NB4 (cell line): ENCODE results near the gene GFM2.

Experiments
- DNase-seq: peaks from one replicate; pipeline ENCODE4 v3.0.0; 2010; ENCODE audit warnings: low read depth
- H3K4me3 ChIP-seq: one replicate; pipeline ENCODE4 v1.5.1; 2011; ENCODE audit warnings: mild to moderate bottlenecking, low read depth, low read length, moderate library complexity
- CTCF ChIP-seq: IDR thresholded peaks from one replicate; pipeline ENCODE4 v1.5.1; 2012; ENCODE audit warnings: low read depth, low read length
- MAX ChIP-seq: IDR thresholded peaks from 2 replicates; pipeline ENCODE4 v1.6.1; 2011; ENCODE audit warnings: low read depth, low read length
- MYC ChIP-seq: IDR thresholded peaks from 2 replicates; pipeline ENCODE4 v1.6.1; 2011; ENCODE audit warnings: low read depth, low read length
- POLR2A ChIP-seq: IDR thresholded peaks from 2 replicates; pipeline ENCODE4 v1.6.1; 2011; ENCODE audit warnings: mild to moderate bottlenecking; ENCODE audit not compliant: insufficient read length; ENCODE audit errors: extremely low read depth

The GFM2 gene

GRCh38 chr5:74673011-74673790 lies 93.7 kb downstream of the GFM2 start:
- TF ChIP-seq MAX (no peak), POLR2A (no peak), MYC (no peak), CTCF (peak; percentile 27)
- DNase-seq, result peak; percentile 49
- no peak overlapping the region for H3K4me3 ChIP-seq

GRCh38 chr5:74672215-74672877 lies 94.6 kb downstream of the GFM2 start:
- H3K4me3 ChIP-seq, result no peak overlapping the region
- no peak for TF ChIP-seq MAX
- TF ChIP-seq MYC, result no peak
- no peak for TF ChIP-seq POLR2A
- TF ChIP-seq CTCF, result no peak
- DNase-seq, result no peak
